Measurements from ENCODE around the gene CARNS1. TPM values are rescaled to one million over a fixed set of nuclear protein-coding genes. Genes with fewer than 3 reads are reported as not detected.

Gene CARNS1
- total and polyA plus RNA-seq, 2 of the 8 experiments (the other 6 are each of a cell fraction or from before 2014, with no cell fraction given), result 0.82 to 1.1 TPM

DNA sequence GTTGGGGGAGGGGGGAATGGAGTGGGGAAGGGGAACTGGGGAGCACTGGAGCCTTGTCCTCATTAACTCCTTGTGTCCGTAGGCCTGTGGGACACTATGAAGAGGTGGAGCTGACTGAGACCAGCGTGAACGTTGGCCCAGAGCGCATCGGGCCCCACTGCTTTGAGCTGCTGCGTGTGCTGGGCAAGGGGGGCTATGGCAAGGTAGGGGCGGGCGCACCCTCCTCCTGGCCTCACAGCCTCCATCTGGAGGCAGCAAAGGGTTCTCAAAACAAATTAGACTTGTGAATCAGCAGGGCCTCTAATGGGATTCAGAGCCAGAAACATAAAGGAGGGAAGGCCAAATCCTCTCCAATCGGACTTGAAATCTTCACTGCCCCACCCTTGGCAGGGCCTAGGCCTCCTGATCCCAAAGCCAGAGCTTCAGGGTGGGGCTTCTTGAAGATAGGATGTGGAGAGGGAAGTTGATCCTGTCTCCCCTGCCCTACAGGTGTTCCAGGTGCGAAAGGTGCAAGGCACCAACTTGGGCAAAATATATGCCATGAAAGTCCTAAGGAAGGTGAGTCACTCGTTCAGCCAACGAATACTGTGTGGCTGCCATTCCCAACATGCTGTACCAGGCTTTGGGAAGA is 13.7 kb downstream of the CARNS1 start (continued):
- TF ChIP-seq, protein P1, sequence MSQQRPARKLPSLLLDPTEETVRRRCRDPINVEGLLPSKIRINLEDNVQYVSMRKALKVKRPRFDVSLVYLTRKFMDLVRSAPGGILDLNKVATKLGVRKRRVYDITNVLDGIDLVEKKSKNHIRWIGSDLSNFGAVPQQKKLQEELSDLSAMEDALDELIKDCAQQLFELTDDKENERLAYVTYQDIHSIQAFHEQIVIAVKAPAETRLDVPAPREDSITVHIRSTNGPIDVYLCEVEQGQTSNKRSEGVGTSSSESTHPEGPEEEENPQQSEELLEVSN (IDR thresholded peaks at IDR 0.05), result no peak
- TF ChIP-seq SP1 (IDR thresholded peaks at IDR 0.05; ENCODE audit: low read depth, low read length) (no peak), RFX5 (IDR thresholded peaks at IDR 0.05; ENCODE audit: borderline replicate concordance, low read depth, low read length) (no peak), SP2 (IDR thresholded peaks at IDR 0.05; ENCODE audit: low read length) (no peak)
